Measurements from ENCODE around the gene PTPN4.

Gene PTPN4

GRCh38 chr2:119759451-119760236 lies at the start of gene PTPN4:
PTPN4 (plus strand) TSS chr2:119759922; CDS start chr2:119809854, 49,932 bp downstream.
- DNase-seq, result peak; percentile 98

DNA sequence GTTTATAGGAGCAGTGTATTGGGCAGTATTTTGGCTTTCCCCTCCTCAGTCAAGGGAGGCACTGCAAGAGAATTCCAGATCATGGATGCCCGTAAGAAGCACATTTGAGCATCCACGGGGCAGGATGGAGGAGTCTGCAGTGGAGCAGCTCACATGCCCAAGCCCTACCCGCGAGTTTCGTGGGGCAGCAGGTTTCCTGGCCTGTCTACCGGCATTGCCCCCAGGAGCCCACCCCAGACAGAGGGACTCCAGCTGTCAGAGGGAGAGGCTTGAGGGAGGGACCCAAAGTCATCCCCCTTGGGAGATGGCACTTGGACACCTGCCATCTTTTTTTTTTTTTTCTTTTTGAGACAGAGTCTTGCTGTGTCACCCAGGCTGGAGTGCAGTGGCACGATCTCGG lies 49.4 kb upstream of the PTPN4 start:
- DNase-seq, result no peak

DNA sequence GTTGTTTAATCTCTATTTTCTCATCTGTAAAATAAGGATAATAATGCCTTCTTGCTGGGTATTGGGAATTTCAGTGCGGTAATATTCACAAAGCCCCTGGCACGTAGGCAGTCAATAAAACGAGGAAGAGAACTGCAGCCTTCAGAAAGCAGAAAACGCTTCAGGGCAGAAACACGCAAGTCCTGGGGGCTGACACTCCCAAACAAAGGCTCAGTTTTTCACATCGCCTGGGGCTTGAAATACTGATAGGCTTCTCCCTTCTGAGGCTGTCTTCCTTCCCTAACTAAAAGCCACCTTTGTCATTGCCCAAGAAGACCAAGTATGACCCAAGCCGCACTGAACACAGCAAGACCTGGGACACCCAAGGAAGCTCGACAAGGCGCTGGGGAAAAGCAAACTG lies 48.4 kb upstream of the PTPN4 start:
- DNase-seq, result no peak

DNA sequence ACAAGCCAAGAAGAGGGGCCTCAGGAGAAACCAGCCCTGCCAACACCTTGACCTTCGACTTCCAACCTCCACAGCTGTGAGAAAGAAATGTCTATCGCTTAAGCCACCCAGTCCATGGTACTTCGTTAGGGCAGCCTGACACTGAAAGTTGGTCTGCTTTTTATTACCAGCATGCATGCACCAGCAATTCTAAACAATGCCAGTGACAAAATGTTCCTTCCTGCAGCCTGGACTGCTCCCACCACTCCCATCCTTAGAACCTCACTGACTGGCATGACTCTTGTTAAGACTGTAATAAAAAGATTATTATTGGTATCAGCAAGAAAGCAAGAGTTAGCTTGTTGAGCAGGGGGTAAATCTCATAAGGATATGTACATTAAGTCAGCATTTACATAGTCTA lies 47.2 kb upstream of the PTPN4 start:
- DNase-seq, result no peak

DNA sequence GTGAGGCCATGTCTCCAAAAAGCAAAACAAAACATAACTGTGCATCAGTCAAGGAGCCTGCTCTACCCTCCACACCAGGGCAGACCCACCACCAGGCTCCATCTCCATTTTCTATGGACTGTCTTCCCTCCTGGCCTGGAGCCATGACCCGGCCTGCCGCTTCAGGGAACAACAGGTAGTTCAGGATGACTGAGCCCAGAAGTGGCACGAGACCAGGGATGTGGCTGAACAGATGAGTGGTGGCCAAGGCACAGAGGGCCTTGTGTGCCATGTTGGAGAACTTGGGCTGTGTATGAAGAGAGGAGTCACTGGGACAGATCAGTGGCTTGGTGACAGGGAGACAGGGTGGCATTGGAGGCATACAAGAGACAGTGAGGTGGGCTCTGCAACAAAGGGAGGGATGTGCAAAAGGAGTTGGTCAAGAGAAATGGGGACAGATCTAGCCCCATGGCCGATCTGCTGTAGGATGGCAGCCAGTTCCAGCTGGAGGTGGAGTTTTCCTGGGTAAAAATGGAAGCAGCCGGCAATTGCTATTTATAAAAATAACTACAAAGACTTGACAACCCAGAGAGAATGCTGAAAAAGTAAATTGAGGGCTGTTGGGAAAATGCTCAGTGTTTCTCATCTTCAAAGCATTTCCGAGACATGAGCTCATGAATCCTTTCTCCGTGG lies 45.8 kb upstream of the PTPN4 start:
- no peak for DNase-seq

- DNase-seq, result no peak
Observed at GRCh38 chr2:119715409-119716283, 44.1 kb upstream of the PTPN4 start.

DNA sequence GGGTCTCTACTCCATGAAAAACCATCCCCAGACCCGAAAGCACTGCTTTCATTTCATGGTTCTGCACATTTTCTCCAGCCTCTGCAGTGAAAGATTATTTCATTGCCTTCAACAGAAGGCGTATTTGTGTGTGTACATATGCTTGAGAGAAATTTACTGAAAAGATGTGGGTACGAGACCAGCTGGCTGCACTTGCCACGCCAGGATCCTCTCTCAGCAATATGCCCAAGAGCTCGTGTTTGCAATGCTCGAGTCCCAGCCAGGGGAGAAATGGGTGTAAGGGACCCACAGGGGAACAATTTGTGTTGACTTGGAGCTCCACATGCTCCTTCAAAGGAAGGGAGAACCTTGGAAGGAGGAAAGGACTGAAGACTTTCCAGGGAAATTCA lies 43.4 kb upstream of the PTPN4 start:
- DNase-seq, result no peak

GRCh38 chr2:119718501-119719260 lies 41.0 kb upstream of the PTPN4 start:
- DNase-seq, result no peak

- DNase-seq, result no peak
Observed at GRCh38 chr2:119719261-119719627, 40.5 kb upstream of the PTPN4 start.

DNA sequence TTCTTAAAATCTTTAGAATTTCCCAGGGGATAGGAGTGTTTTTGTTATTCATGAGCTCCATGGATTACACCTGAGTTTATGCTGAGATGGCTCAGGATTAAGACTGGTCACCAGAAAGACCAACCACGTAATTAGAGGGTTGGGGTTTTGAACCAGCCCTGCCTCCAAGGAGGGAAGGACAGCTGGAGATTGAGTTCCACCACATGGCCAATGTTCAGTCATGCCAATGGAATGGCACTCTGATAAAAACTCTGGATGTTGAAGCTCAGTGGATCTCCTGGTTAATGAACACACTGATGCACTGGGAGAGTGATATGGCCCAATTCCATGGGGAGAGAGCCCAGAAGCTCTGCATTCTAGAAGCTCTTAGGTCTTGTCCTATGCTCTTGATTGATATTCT lies 38.7 kb upstream of the PTPN4 start:
- DNase-seq, result no peak

DNA sequence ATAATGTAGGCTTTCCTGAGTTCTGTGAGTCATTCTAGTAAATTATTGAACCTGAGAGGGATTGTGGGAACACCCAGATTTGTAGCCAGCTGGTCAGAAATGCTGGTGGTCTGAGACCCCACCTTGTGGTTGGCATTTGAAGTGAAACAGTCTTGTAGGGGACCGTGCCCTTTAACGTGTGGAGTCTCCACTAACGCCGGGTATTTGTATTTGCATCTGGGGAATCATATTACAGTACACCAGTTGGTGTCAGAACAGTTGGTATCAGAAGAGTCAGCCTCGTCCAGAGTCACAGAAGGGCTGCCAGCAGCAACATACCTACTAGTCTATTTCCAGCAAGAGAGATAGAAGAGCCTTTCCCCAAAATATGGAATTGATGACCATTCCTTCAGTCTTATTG lies 38.3 kb upstream of the PTPN4 start:
- DNase-seq, result no peak

GRCh38 chr2:119721904-119722303 lies 37.8 kb upstream of the PTPN4 start:
- no peak for DNase-seq

GRCh38 chr2:119723186-119723585 lies 36.5 kb upstream of the PTPN4 start:
- no peak for DNase-seq

DNA sequence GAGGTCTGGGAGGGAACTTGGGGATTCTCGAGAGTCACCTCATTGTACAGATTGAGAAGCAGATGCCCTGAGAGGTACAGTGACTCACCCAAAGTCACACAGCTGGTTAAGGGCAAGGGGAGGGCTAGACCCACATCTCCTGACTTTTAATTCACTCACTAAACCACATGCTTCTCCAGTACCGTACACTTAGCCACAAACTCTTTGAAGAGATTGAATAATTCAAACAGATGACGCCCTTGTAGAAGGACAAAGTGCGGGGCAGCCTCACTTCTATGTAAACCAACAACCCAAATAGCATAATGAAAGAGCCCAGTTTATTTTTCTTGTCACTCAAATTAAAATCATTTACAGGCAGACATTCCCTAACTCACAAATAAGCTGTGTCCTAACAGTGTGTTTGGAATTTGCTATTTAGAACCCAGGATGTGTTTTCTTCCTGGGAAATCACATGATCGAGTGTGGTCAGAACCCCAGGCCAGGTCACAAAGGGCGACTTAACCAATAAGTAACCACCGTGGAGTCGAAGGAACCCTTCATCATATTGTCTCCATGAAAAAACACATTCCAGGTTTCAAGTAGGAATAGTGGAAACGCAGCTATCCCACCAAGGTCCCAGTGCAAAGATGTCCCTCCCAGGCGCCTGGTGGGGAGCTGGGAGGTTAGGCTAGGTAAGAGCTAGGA lies 35.8 kb upstream of the PTPN4 start:
- no peak for DNase-seq

- DNase-seq, result no peak
Observed at GRCh38 chr2:119724656-119725485, 34.9 kb upstream of the PTPN4 start.

DNA sequence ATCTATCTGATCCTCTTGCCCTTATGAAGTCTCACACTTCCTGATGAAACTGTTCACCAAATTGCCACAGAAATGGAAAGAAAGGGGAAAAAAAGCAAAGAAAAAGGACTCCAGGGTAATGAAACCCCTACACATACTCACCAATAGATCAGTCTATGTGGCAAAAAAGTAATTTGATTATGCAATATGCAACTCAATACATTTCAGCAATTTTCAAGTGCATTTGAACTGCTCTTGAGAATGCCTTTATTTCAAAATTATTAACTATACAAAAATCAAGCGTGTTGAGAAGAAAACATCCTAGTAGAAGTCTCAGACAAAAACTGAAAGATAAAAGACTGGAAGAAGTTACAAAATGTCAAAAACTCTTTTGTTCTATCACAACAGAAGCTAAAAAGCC lies 32.2 kb upstream of the PTPN4 start:
- DNase-seq, result no peak

DNA sequence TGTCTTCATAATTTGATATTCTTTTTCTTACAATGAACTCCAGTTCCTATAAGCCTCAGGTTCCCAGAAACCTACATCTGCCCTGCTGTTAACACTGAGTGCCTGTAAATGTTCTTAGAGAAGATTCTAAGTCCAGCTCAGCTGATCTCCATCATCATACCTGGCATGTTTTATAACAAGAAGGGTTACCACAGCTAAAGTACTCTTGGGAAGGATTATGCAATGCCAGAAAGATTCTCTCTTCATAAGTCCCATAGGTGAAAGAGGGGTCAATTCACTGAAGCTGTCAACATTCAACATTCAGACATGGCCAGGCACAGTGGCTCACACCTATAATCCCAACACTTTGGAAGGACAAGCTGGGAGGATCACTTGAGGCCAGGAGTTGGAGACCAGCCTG lies 31.3 kb upstream of the PTPN4 start:
- no peak for DNase-seq

GRCh38 chr2:119730671-119731177 lies 29.0 kb upstream of the PTPN4 start:
- no peak for DNase-seq

- no peak for DNase-seq
Observed at GRCh38 chr2:119731983-119732382, 27.7 kb upstream of the PTPN4 start.

GRCh38 chr2:119732601-119733164 lies 27.0 kb upstream of the PTPN4 start:
- DNase-seq, result no peak

GRCh38 chr2:119734047-119734446 lies 25.7 kb upstream of the PTPN4 start:
- no peak for DNase-seq

Measured in kidney glomerular epithelial cell (primary cell).